DOHH2 (cell line): ENCODE data around the gene CES2.
"Not testable (repeated sequence)": the region's sequence is repeated elsewhere in the genome, so short reads cannot be mapped to it uniquely, and the experiment has no call there.

ENCODE experiments used
- H3F3A ChIP-seq: fragments of 200-600 bp; sonication (generic), shearing (Covaris generic); 2 replicates; pipeline ENCODE4 v1.6.0; 2016; ENCODE audit warnings: antibody characterized with exemption, mild to moderate bottlenecking; ENCODE audit not compliant: control insufficient read depth, insufficient read depth
- H3K27ac ChIP-seq: fragments of 200-600 bp; sonication (generic); 2 replicates; pipeline ENCODE4 v1.5.1; 2014; ENCODE audit warnings: low read depth, mild to moderate bottlenecking, low read length, moderate library complexity
- H3K27me3 ChIP-seq: fragments of 200-600 bp; sonication (generic); 2 replicates; pipeline ENCODE4 v1.6.1; 2014; ENCODE audit warnings: mild to moderate bottlenecking, low read length, mixed read lengths; ENCODE audit not compliant: control insufficient read depth
- H3K36me3 ChIP-seq: fragments of 200-600 bp; sonication (generic); 2 replicates; pipeline ENCODE4 v1.6.1; 2014; ENCODE audit warnings: mild to moderate bottlenecking, low read length, moderate library complexity, mixed read lengths; ENCODE audit not compliant: control insufficient read depth
- H3K4me1 ChIP-seq: fragments of 200-600 bp; sonication (generic); 2 replicates; pipeline ENCODE4 v1.6.1; 2014; ENCODE audit warnings: mild to moderate bottlenecking, low read length, mixed read lengths; ENCODE audit not compliant: control insufficient read depth
- H3K4me2 ChIP-seq: fragments of 200-600 bp; sonication (generic); 2 replicates; pipeline ENCODE4 v1.6.0; 2014; ENCODE audit warnings: mild to moderate bottlenecking, low read length, moderate library complexity
- H3K4me3 ChIP-seq: fragments of 200-600 bp; sonication (generic); 2 replicates; pipeline ENCODE4 v1.5.1; 2014; ENCODE audit warnings: mild to moderate bottlenecking, low read length, mixed read lengths
- H3K79me2 ChIP-seq: fragments of 200-600 bp; sonication (generic); 2 replicates; pipeline ENCODE4 v1.6.1; 2014; ENCODE audit warnings: mild to moderate bottlenecking, low read length, mixed read lengths; ENCODE audit not compliant: control insufficient read depth
- H3K9me2 ChIP-seq: fragments of 200-600 bp; sonication (generic); replicated peaks from 2 replicates; pipeline ENCODE4 v1.6.1; 2014; ENCODE audit warnings: mild to moderate bottlenecking, low read length, mixed read lengths; ENCODE audit not compliant: control insufficient read depth
- H3K9me3 ChIP-seq: fragments of 200-600 bp; sonication (generic); 2 replicates; pipeline ENCODE4 v1.6.1; 2014; ENCODE audit warnings: antibody characterized with exemption, low read length, mixed read lengths; ENCODE audit not compliant: control insufficient read depth, insufficient read depth
- H4K20me1 ChIP-seq: fragments of 200-600 bp; sonication (generic); 2 replicates; pipeline ENCODE4 v1.6.0; 2014; ENCODE audit warnings: low read depth, mild to moderate bottlenecking, antibody characterized with exemption, low read length, moderate library complexity; ENCODE audit not compliant: control insufficient read depth, insufficient read depth
- CTCF ChIP-seq: fragments of 200-600 bp; sonication (generic); IDR thresholded peaks from one replicate; pipeline ENCODE4 v1.5.1; 2014; ENCODE audit warnings: antibody characterized with exemption, mild to moderate bottlenecking, low read depth, low read length; ENCODE audit not compliant: poor library complexity, severe bottlenecking
- EZH2phosphoT487 ChIP-seq: fragments of 200-600 bp; sonication (generic); IDR thresholded peaks from 2 replicates; pipeline ENCODE4 v1.6.1; 2017; ENCODE audit warnings: borderline replicate concordance, mild to moderate bottlenecking, antibody characterized with exemption, low read length, moderate library complexity, mixed read lengths

The CES2 gene

GRCh38 chr16:66894948-66895688 is 40.2 kb upstream of the CES2 start:
- Histone ChIP-seq H3K79me2 (no peaks in the 10 kb centered on the region), H3K36me3 (peaks cover 4% of the 10 kb centered on the region; the same call in 1 of the 2 replicates), H3K27me3 (no peaks in the 10 kb centered on the region), H3K4me2 (no peak overlapping the region), H3K27ac (no peak overlapping the region), H3F3A (0 out of 2 replicates have a peak, but pooled peaks cover 2% of the 10 kb centered on the region), H4K20me1 (no peaks in the 10 kb centered on the region), H3K9me3 (no peaks in the 10 kb centered on the region), H3K9me2 (no peaks in the 10 kb centered on the region), H3K4me1 (0 out of 2 replicates have a peak, but pooled peaks cover 4% of the 10 kb centered on the region), H3K4me3 (no peak overlapping the region)
- TF ChIP-seq EZH2phosphoT487: no peak
- TF ChIP-seq CTCF: peak; percentile 76

- Histone ChIP-seq H3K4me3 (no peak overlapping the region), H3K36me3 (peaks cover 2% of the 10 kb centered on the region; the same call in 1 of the 2 replicates), H3K4me2 (no peak overlapping the region), H3K27me3 (no peaks in the 10 kb centered on the region), H3K9me2 (no peaks in the 10 kb centered on the region), H3K4me1 (0 out of 2 replicates have a peak, but pooled peaks cover 4% of the 10 kb centered on the region), H4K20me1 (no peaks in the 10 kb centered on the region), H3K9me3 (no peaks in the 10 kb centered on the region), H3K79me2 (no peaks in the 10 kb centered on the region), H3K27ac (no peak overlapping the region), H3F3A (0 out of 2 replicates have a peak, but pooled peaks cover 2% of the 10 kb centered on the region)
- TF ChIP-seq CTCF (no peak), EZH2phosphoT487 (no peak)
Observed at GRCh38 chr16:66895689-66895979, 39.7 kb upstream of the CES2 start.

GRCh38 chr16:66895999-66896398 is 39.3 kb upstream of the CES2 start:
- H3F3A ChIP-seq: 0 out of 2 replicates have a peak, but pooled peaks cover 2% of the 10 kb centered on the region
- H3K4me3 ChIP-seq: no peak overlapping the region
- H3K4me2 ChIP-seq: no peak overlapping the region
- H3K4me1 ChIP-seq: 0 out of 2 replicates have a peak, but pooled peaks cover 4% of the 10 kb centered on the region
- no peaks in the 10 kb centered on the region for H3K9me2 ChIP-seq
- H3K79me2 ChIP-seq: no peaks in the 10 kb centered on the region
- H3K27me3 ChIP-seq: no peaks in the 10 kb centered on the region
- no peak for TF ChIP-seq EZH2phosphoT487
- no peak for TF ChIP-seq CTCF
- H3K9me3 ChIP-seq: no peaks in the 10 kb centered on the region
- H3K27ac ChIP-seq: no peak overlapping the region
- H4K20me1 ChIP-seq: no peaks in the 10 kb centered on the region
- no peaks in the 10 kb centered on the region for H3K36me3 ChIP-seq

GRCh38 chr16:66896682-66897081 is 38.6 kb upstream of the CES2 start:
- H3K79me2 ChIP-seq, H3K4me3 ChIP-seq, H3F3A ChIP-seq, H3K9me2 ChIP-seq, H4K20me1 ChIP-seq, H3K4me1 ChIP-seq, H3K36me3 ChIP-seq, H3K4me2 ChIP-seq, H3K27me3 ChIP-seq, H3K9me3 ChIP-seq, H3K27ac ChIP-seq: not testable (repeated sequence)
